K562 (cell line): Measurements from ENCODE around the gene LCA5. TPM values are rescaled to one million over a fixed set of nuclear protein-coding genes. Genes with fewer than 3 reads are reported as not detected.

ENCODE experiments used
- ATAC-seq: fragments of 200-7000 bp; cut with Tn5 transposase; 3 replicates; pipeline ENCODE4 v1.9.1; 2020; ENCODE audit warnings: moderate library complexity
- BruUV-seq: library from RNA; stranded (reverse); fragments of 400-500 nt; replicated peaks from 2 replicates; lab custom pipeline; 2021; lab: Mats Ljungman, UMichigan
- CTCF ChIA-PET: fragments of 300-600 bp; formaldehyde crosslinking; extraction: SDS; loops from one replicate; lab custom pipeline; 2021; ENCODE audit warnings: low intra/inter-chr PET ratio; lab: Yijun Ruan, JAX
- POLR2A ChIA-PET: fragments of 300-600, 350-650 bp; sonication (Branson Sonifier 250); formaldehyde crosslinking; extraction: SDS; loops from one replicate; lab custom pipeline; 2021; ENCODE audit warnings: antibody characterized with exemption, inconsistent platforms; lab: Yijun Ruan, JAX
- DNase-seq, 4 experiments: peaks; one replicate each; pipeline versions ENCODE4 v3.0.0 to v3.0.0-alpha.2; 2011 to 2018; ENCODE audit warnings: low spot score in 3 of 4, mixed read lengths in 3 of 4; ENCODE audit errors: extremely low read depth in 1 of 4
- FAIRE-seq: peaks from 2 replicates; lab custom pipeline; 2011; peaks lifted over from hg19 to GRCh38; lab: Jason Lieb, UNC
- H2AFZ ChIP-seq: 2 replicates; pipeline ENCODE4 v1.6.0; 2011; ENCODE audit warnings: low read depth, low read length, control low read depth, inconsistent platforms
- H3K27ac ChIP-seq: fragments of 200-600 bp; 3 replicates; pipeline ENCODE4 v1.8.0; 2011; ENCODE audit warnings: low read depth, mild to moderate bottlenecking, control low read depth, inconsistent platforms, low read length, moderate library complexity, mixed read lengths; ENCODE audit errors: extremely low read depth
- H3K27me3 ChIP-seq, 2 experiments: fragments of 300-600 bp in 1 of 2; 2 replicates in 1 of 2; 3 replicates in 1 of 2; pipeline versions ENCODE4 v1.6.0 to v1.8.0; 2011; ENCODE audit warnings: inconsistent platforms in 2 of 2, low read length in 2 of 2, mild to moderate bottlenecking in 1 of 2, mixed read lengths in 1 of 2, moderate library complexity in 1 of 2; ENCODE audit not compliant: control insufficient read depth in 2 of 2, insufficient read depth in 2 of 2
- H3K36me3 ChIP-seq: fragments of 300-600 bp; 3 replicates; pipeline ENCODE4 v1.8.0; 2011; ENCODE audit warnings: mild to moderate bottlenecking, low read length, inconsistent platforms; ENCODE audit not compliant: control insufficient read depth, insufficient read depth
- H3K4me1 ChIP-seq, 2 experiments: fragments of 200-600 bp in 1 of 2; replicated peaks in 1 of 2; 2 replicates in 1 of 2; 3 replicates in 1 of 2; pipeline versions ENCODE4 v1.5.1 to v1.8.0; 2011; ENCODE audit warnings: inconsistent platforms in 2 of 2, low read length in 2 of 2, mild to moderate bottlenecking in 1 of 2, mixed read lengths in 1 of 2, moderate library complexity in 1 of 2; ENCODE audit not compliant: control insufficient read depth in 2 of 2, insufficient read depth in 2 of 2
- H3K4me2 ChIP-seq: 2 replicates; pipeline ENCODE4 v1.6.1; 2011; ENCODE audit warnings: low read length, control low read depth, inconsistent platforms, mixed read lengths; ENCODE audit not compliant: insufficient read depth
- H3K4me3 ChIP-seq: fragments of 200-600 bp; sonication (generic), shearing (Covaris generic); 2 replicates; pipeline ENCODE4 v1.5.1; 2016; ENCODE audit warnings: control low read depth, inconsistent platforms
- H3K79me2 ChIP-seq: fragments of 200-600 bp; 3 replicates; pipeline ENCODE4 v1.8.0; 2011; ENCODE audit warnings: low read length, inconsistent platforms; ENCODE audit not compliant: control insufficient read depth, insufficient read depth
- H3K9ac ChIP-seq, 2 experiments: 2 replicates each; pipeline versions ENCODE4 v1.6.0 to v1.6.1; 2011; ENCODE audit warnings: low read depth in 2 of 2, low read length in 2 of 2, control low read depth in 1 of 2, inconsistent platforms in 1 of 2, mild to moderate bottlenecking in 1 of 2, mixed read lengths in 1 of 2; ENCODE audit not compliant: insufficient read depth in 1 of 2
- H3K9me1 ChIP-seq: one replicate; pipeline ENCODE4 v1.6.0; 2011; ENCODE audit warnings: inconsistent platforms, mild to moderate bottlenecking, low read length, moderate library complexity; ENCODE audit not compliant: control insufficient read depth, insufficient read depth
- H3K9me3 ChIP-seq: replicated peaks from 2 replicates; pipeline ENCODE4 v1.5.1; 2011; ENCODE audit warnings: low read depth, low read length, inconsistent platforms; ENCODE audit not compliant: control insufficient read depth, insufficient read depth
- H4K20me1 ChIP-seq: replicated peaks from 2 replicates; pipeline ENCODE4 v1.6.1; 2011; ENCODE audit warnings: low read length, inconsistent platforms, mixed read lengths; ENCODE audit not compliant: control insufficient read depth, insufficient read depth
- BACH1 ChIP-seq: fragments of 200-800 bp; sonication (Bioruptor generic); IDR thresholded peaks from 2 replicates; pipeline ENCODE4 v1.6.1; 2016; ENCODE audit warnings: missing genetic modification characterization, missing compliant biosample characterization
- FOXM1 ChIP-seq, 2 experiments: fragments of 450-650 bp in 1 of 2; sonication (generic) in 1 of 2; formaldehyde crosslinking in 1 of 2; IDR thresholded peaks; 2 replicates each; pipeline versions ENCODE4 v1.6.1 to v1.9.0; 2017 to 2022; ENCODE audit warnings: low read depth in 2 of 2, mild to moderate bottlenecking in 2 of 2, missing genetic modification reagents in 1 of 2, moderate library complexity in 1 of 2
- GABPB2 ChIP-seq: fragments of 250-450 bp; sonication (Bioruptor Pico); conservative IDR thresholded peaks from 2 replicates; pipeline ENCODE4 v1.5.1; 2021; ENCODE audit warnings: mild to moderate bottlenecking
- GTF2F1 ChIP-seq: IDR thresholded peaks from 2 replicates; pipeline ENCODE4 v1.6.1; 2011; ENCODE audit warnings: low read depth, low read length, improper control_type of control experiment
- HMG20B ChIP-seq: fragments of 250-450 bp; sonication (Bioruptor Pico); IDR thresholded peaks from 2 replicates; pipeline ENCODE4 v1.5.0; 2021; ENCODE audit warnings: mild to moderate bottlenecking
- IFI16 ChIP-seq: fragments of 250-450 bp; sonication (Bioruptor Pico); IDR thresholded peaks from 2 replicates; pipeline ENCODE4 v2.1.2; 2022; ENCODE audit warnings: mild to moderate bottlenecking, inconsistent platforms
- KDM1A ChIP-seq, 2 experiments: fragments of 450-650 bp; IDR thresholded peaks; 2 replicates each; pipeline ENCODE4 v1.6.1; 2016; ENCODE audit warnings: mild to moderate bottlenecking in 2 of 2
- MEIS2 ChIP-seq: fragments of 450-650 bp; IDR thresholded peaks from 2 replicates; pipeline ENCODE4 v1.6.1; 2014; ENCODE audit warnings: mild to moderate bottlenecking; ENCODE audit not compliant: partially characterized antibody
- RBM25 ChIP-seq: fragments of 200-400 bp; formaldehyde crosslinking; IDR thresholded peaks from 2 replicates; pipeline ENCODE4 v1.6.1; 2018; ENCODE audit warnings: low read length, low read depth, moderate library complexity; ENCODE audit not compliant: severe bottlenecking
- RUNX1 ChIP-seq: sonication (generic); IDR thresholded peaks from 2 replicates; pipeline ENCODE4 v1.6.1; 2016; ENCODE audit warnings: antibody characterized with exemption, low read depth
- SAFB ChIP-seq: fragments of 200-400 bp; formaldehyde crosslinking; IDR thresholded peaks from 2 replicates; pipeline ENCODE4 v1.6.1; 2017; ENCODE audit warnings: low read depth, low read length, borderline replicate concordance
- SRSF9 ChIP-seq: fragments of 200-400 bp; formaldehyde crosslinking; IDR thresholded peaks from 2 replicates; pipeline ENCODE4 v1.6.1; 2017; ENCODE audit warnings: low read depth, low read length, borderline replicate concordance
- ZNF133 ChIP-seq: fragments of 250-450 bp; sonication (Bioruptor Pico); IDR thresholded peaks from 2 replicates; pipeline ENCODE4 v1.4.0; 2020; ENCODE audit warnings: mild to moderate bottlenecking
- ZNF57 ChIP-seq: fragments of 450-650 bp; formaldehyde crosslinking; IDR thresholded peaks from 2 replicates; pipeline ENCODE4 v1.4.0; 2020; ENCODE audit warnings: mild to moderate bottlenecking, moderate library complexity
- WGBS: fragments of 100-300 bp; shearing (Covaris generic); methylation state at CpG from one replicate; pipeline ENCODE4 v1.1.6; 2016; ENCODE audit warnings: low coverage, mixed read lengths; ENCODE audit not compliant: insufficient coverage; ENCODE audit errors: missing lambda C conversion rate; 5-methylcytosine and 5-hydroxymethylcytosine counted together
- in situ Hi-C: fragments of 300-500 bp; cut with MboI; formaldehyde crosslinking; loops from 4 replicates; pipeline ENCODE4 v1.15.0; 2018; ENCODE audit warnings: inconsistent platforms, mixed read lengths
- intact Hi-C: fragments of 100-400 bp; cut with micrococcal nuclease; formaldehyde crosslinking; loops from 2 replicates; pipeline ENCODE4 v1.14.2; 2022
- polyA plus RNA-seq, 8 experiments: library from polyadenylated mRNA; depleted of rRNA in 4 of 8; stranded (reverse) in 5 of 8; unstranded in 3 of 8; fragments of >200 nt; fragmentation: Nextera tagmentation in 2 of 8; fragmentation: Illumina TruSeq in 1 of 8; extraction: Ambion mirVana in 2 of 8; extraction: Trizol in 1 of 8; gene quantifications; 2 replicates each; pipeline versions ENCODE4 v1.2.1 to v1.2.3, GENCODE V29; 2011 to 2014; ENCODE audit warnings: inconsistent platforms in 1 of 8, missing spikeins in 1 of 8
- total RNA-seq, 7 experiments: library from RNA; depleted of rRNA in 6 of 7; stranded (reverse); fragments of >200 nt in 6 of 7; fragmentation: Illumina TruSeq in 2 of 7; extraction: Trizol in 2 of 7; gene quantifications; 2 replicates each; pipeline versions ENCODE4 v1.2.1 to v1.2.3, GENCODE V29; 2011 to 2021; ENCODE audit warnings: low replicate concordance in 1 of 7
- TF ChIP-seq, protein P1 (sequence below): fragments of 200-400 bp; formaldehyde crosslinking; IDR thresholded peaks from 2 replicates; pipeline ENCODE4 v1.6.1; 2017; ENCODE audit warnings: mild to moderate bottlenecking, low read depth, low read length, moderate library complexity
- TF ChIP-seq, protein P2 (sequence below): fragments of 450-650 bp; IDR thresholded peaks from 2 replicates; pipeline ENCODE4 v1.6.1; 2016
- TF ChIP-seq, protein P3 (sequence below): fragments of 450-650 bp; IDR thresholded peaks from 2 replicates; pipeline ENCODE4 v1.6.1; 2018; ENCODE audit not compliant: partially characterized antibody

The LCA5 gene
- total and polyA plus RNA-seq, 9 of the 15 experiments (the other 6 are each of a cell fraction or from before 2014, with no cell fraction given) = 1.0 to 3.4 (median 1.8) TPM

DNA sequence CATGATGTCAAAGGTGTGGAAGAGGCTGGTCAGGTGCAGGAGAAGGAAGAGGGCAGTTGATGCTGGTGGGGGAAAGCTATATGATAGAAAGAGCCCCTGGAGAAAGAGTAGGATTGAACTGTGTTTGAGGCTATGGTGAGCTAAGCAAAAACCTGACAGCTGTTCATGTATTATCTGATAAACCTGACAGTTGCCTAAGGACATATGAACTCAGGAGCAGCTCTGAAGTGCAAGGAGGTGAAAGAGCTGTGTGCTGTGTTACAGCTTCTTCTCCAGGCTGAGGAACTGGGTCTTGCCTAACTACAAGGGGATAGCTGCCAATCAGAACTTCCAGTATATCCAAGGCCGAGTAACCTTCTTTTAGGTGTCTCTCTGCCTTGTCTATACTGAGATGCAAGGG is 81.8 kb downstream of the LCA5 start:
- H2AFZ ChIP-seq = no peak overlapping the region
- H3K36me3 ChIP-seq = no peaks in the 10 kb centered on the region
- H4K20me1 ChIP-seq = no peaks in the 10 kb centered on the region
- no peak overlapping the region for H3K4me3 ChIP-seq
- TF ChIP-seq HMG20B (CRISPR knock-in tag) (no peak), KDM1A (IDR thresholded peaks at IDR 0.05) (no peak), GTF2F1 (no peak), RBM25 (no peak), ZNF57 (no peak), FOXM1 (IDR thresholded peaks at IDR 0.05; ENCODE audit: low read depth) (no peak), FOXM1 (CRISPR knock-in tag; IDR thresholded peaks at IDR 0.05; ENCODE audit: low read depth) (no peak), SAFB (no peak), SRSF9 (no peak), RUNX1 (no peak), BACH1 (no peak), MEIS2 (peak; percentile 39), ZNF133 (no peak), GABPB2 (CRISPR knock-in tag) (no peak), IFI16 (CRISPR knock-in tag) (no peak)
- TF ChIP-seq, protein P1, sequence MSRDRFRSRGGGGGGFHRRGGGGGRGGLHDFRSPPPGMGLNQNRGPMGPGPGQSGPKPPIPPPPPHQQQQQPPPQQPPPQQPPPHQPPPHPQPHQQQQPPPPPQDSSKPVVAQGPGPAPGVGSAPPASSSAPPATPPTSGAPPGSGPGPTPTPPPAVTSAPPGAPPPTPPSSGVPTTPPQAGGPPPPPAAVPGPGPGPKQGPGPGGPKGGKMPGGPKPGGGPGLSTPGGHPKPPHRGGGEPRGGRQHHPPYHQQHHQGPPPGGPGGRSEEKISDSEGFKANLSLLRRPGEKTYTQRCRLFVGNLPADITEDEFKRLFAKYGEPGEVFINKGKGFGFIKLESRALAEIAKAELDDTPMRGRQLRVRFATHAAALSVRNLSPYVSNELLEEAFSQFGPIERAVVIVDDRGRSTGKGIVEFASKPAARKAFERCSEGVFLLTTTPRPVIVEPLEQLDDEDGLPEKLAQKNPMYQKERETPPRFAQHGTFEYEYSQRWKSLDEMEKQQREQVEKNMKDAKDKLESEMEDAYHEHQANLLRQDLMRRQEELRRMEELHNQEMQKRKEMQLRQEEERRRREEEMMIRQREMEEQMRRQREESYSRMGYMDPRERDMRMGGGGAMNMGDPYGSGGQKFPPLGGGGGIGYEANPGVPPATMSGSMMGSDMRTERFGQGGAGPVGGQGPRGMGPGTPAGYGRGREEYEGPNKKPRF = no peak
- TF ChIP-seq, protein P2, sequence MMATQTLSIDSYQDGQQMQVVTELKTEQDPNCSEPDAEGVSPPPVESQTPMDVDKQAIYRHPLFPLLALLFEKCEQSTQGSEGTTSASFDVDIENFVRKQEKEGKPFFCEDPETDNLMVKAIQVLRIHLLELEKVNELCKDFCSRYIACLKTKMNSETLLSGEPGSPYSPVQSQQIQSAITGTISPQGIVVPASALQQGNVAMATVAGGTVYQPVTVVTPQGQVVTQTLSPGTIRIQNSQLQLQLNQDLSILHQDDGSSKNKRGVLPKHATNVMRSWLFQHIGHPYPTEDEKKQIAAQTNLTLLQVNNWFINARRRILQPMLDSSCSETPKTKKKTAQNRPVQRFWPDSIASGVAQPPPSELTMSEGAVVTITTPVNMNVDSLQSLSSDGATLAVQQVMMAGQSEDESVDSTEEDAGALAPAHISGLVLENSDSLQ = peak; percentile 24; the same call in 1 of the 2 replicates
- TF ChIP-seq, protein P3, sequence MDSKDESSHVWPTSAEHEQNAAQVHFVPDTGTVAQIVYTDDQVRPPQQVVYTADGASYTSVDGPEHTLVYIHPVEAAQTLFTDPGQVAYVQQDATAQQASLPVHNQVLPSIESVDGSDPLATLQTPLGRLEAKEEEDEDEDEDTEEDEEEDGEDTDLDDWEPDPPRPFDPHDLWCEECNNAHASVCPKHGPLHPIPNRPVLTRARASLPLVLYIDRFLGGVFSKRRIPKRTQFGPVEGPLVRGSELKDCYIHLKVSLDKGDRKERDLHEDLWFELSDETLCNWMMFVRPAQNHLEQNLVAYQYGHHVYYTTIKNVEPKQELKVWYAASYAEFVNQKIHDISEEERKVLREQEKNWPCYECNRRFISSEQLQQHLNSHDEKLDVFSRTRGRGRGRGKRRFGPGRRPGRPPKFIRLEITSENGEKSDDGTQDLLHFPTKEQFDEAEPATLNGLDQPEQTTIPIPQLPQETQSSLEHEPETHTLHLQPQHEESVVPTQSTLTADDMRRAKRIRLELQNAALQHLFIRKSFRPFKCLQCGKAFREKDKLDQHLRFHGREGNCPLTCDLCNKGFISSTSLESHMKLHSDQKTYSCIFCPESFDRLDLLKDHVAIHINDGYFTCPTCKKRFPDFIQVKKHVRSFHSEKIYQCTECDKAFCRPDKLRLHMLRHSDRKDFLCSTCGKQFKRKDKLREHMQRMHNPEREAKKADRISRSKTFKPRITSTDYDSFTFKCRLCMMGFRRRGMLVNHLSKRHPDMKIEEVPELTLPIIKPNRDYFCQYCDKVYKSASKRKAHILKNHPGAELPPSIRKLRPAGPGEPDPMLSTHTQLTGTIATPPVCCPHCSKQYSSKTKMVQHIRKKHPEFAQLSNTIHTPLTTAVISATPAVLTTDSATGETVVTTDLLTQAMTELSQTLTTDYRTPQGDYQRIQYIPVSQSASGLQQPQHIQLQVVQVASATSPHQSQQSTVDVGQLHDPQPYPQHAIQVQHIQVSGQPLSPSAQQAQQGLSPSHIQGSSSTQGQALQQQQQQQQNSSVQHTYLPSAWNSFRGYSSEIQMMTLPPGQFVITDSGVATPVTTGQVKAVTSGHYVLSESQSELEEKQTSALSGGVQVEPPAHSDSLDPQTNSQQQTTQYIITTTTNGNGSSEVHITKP = no peak
- no peak overlapping the region for H3K27ac ChIP-seq
- no peak overlapping the region for H3K9ac ChIP-seq
- no peak for DNase-seq
- POLR2A ChIA-PET = interaction anchor here (1.1 kb wide), 1 partner anchor 12 kb away, joined by 4 read pairs; no protein-coding TSS in a partner anchor
- in situ Hi-C loops = no loop called here
- H3K9me1 ChIP-seq = no peaks in the 10 kb centered on the region
- CTCF ChIA-PET = no interaction called here
- H3K4me2 ChIP-seq = no peak overlapping the region
- peak; percentile 64 for ATAC-seq
- FAIRE-seq = no peak
- no TSS peak for BruUV-seq
- no peaks in the 10 kb centered on the region for H3K4me1 ChIP-seq
- no peaks in the 10 kb centered on the region for H3K9me3 ChIP-seq
- 0% methylated on average over 1 of the region's 1 CpG for WGBS
- intact Hi-C loops = no loop called here
- peaks cover 0 to 9% of the 10 kb centered on the region in 2 experiments; a peak in 3 of 5 replicates for H3K27me3 ChIP-seq
- H3K79me2 ChIP-seq = no peaks in the 10 kb centered on the region
